ENCODE results near the gene TNFRSF1B.

The TNFRSF1B gene

DNA sequence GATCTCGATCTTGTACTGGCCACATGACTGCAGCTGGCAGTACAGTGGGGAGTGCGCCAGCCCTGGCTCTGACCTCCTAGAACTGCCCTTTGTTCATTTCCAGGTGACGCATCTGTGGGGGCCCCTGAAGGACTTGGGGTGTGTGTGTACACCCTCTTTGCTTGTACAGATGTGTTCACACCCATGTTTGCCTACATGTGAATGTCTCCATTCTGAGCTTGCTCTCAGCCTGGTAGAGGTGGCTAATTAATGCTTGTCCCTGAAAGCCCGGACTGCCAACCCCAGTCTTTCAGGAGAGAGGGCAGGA lies 19.8 kb downstream of the TNFRSF1B start:
- TF ChIP-seq, protein P1, sequence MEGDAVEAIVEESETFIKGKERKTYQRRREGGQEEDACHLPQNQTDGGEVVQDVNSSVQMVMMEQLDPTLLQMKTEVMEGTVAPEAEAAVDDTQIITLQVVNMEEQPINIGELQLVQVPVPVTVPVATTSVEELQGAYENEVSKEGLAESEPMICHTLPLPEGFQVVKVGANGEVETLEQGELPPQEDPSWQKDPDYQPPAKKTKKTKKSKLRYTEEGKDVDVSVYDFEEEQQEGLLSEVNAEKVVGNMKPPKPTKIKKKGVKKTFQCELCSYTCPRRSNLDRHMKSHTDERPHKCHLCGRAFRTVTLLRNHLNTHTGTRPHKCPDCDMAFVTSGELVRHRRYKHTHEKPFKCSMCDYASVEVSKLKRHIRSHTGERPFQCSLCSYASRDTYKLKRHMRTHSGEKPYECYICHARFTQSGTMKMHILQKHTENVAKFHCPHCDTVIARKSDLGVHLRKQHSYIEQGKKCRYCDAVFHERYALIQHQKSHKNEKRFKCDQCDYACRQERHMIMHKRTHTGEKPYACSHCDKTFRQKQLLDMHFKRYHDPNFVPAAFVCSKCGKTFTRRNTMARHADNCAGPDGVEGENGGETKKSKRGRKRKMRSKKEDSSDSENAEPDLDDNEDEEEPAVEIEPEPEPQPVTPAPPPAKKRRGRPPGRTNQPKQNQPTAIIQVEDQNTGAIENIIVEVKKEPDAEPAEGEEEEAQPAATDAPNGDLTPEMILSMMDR (IDR thresholded peaks at IDR 0.05; ENCODE audit: low read length, missing control alignments) = no peak
- H3K4me3 ChIP-seq (replicated peaks; ENCODE audit: low read depth, low read length) = no peak overlapping the region
- DNase-seq (ENCODE audit: low read depth) = no peak

DNA sequence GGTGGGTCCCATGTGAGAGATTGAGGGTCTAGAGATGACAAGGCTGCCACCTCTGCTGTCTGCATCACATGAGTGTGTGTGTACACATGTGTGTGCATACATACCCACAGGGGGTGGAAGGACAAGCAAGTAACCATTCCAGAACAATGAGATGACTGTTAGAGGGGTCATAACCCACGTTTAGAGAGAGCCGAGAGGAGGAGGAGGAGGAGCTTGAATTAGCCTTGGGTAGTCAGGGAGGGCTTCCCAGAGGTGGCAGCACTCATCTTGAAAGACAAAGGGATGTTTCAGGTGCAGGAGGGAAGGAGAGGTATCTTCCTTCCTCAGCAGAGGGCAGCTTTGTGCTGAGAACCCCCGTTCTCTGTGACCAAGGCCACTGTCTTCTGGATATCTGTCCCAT lies 21.3 kb downstream of the TNFRSF1B start:
- TF ChIP-seq, protein P1 (IDR thresholded peaks at IDR 0.05; ENCODE audit: low read length, missing control alignments) = no peak
- no peak for DNase-seq (ENCODE audit: low read depth)
- no peak overlapping the region for H3K4me3 ChIP-seq (replicated peaks; ENCODE audit: low read depth, low read length)

DNA sequence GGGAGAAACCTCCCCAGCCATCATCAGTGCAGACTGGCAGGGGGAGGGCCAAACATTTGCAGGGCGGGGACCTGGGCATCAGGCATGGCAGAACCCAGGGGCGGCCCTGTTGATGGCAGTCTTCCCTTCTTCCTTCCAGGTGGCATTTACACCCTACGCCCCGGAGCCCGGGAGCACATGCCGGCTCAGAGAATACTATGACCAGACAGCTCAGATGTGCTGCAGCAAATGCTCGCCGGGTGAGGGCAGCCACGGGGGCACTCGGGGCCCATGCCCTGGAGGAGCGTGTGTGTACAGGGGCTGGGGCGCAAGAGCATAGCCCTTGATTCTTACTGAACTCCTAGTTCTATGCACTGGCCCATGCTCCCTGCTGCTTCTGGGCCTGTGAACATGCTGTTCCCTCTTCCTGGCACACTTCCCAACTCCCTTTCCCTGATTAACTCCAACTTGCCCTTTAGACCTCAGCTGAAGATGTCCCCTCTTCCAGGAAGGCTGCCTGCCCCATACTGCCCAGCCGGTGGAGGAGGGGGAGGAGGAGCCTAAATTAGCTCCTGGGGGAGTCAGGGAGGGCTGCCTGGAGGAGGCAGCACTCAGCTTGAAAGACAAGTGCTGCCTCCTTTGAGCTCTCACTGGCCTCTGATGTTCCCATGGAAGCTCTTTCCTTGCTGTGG lies 22.0 kb downstream of the TNFRSF1B start:
- H3K4me3 ChIP-seq (replicated peaks; ENCODE audit: low read depth, low read length) = no peak overlapping the region
- DNase-seq (ENCODE audit: low read depth) = no peak
- TF ChIP-seq, protein P1 (IDR thresholded peaks at IDR 0.05; ENCODE audit: low read length, missing control alignments) = no peak

DNA sequence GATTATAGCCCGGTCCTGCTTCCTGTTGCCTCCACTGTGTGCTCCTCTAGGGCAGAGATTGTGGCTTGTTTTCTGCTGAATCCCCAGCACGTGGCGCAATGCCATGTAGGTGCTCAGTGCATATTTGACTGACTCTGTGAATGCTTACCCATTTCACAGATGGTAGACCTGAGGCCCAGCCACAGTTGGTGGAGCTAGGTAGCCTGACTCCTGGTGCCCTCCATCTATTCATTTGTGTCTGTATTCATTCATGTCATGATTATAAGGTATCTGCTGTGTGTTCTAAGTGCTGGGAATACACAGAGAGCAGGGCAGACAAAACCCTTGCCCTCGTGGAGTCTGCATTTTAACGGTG lies 22.5 kb downstream of the TNFRSF1B start:
- H3K4me3 ChIP-seq (replicated peaks; ENCODE audit: low read depth, low read length) = no peak overlapping the region
- DNase-seq (ENCODE audit: low read depth) = no peak
- TF ChIP-seq, protein P1 (IDR thresholded peaks at IDR 0.05; ENCODE audit: low read length, missing control alignments) = no peak

DNA sequence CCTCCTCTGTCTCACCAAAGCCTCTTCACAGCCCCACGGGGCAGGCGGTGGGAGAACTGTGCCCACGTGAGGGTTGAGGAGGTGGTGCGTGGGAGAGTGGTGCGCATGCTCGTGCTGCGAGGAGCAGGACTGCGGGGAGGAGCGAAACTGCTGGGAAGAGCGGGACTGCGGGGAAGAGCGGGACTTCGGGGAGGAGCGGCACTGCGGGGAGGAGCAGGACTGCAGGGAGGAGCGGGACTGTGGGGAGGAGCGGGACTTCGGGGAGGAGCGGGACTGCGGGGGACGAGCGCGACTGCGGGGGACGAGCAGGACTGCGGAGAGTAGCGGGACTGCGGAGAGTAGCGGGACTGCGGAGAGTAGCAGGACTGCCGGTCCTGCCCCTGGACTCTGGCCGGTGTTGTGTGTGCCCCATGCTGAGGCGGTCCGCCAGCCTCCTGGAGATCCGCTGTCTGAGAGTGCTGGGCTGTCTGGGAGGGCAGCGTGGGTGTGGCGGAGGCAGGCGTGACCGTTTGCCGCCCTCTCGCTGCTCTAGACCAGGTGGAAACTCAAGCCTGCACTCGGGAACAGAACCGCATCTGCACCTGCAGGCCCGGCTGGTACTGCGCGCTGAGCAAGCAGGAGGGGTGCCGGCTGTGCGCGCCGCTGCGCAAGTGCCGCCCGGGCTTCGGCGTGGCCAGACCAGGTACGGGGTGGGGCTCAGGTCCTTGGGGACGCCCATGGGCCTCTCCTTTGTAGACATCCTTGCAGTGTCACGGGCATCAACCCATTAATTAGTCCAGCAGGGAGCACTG lies 24.6 kb downstream of the TNFRSF1B start:
- DNase-seq (ENCODE audit: low read depth) = no peak

DNA sequence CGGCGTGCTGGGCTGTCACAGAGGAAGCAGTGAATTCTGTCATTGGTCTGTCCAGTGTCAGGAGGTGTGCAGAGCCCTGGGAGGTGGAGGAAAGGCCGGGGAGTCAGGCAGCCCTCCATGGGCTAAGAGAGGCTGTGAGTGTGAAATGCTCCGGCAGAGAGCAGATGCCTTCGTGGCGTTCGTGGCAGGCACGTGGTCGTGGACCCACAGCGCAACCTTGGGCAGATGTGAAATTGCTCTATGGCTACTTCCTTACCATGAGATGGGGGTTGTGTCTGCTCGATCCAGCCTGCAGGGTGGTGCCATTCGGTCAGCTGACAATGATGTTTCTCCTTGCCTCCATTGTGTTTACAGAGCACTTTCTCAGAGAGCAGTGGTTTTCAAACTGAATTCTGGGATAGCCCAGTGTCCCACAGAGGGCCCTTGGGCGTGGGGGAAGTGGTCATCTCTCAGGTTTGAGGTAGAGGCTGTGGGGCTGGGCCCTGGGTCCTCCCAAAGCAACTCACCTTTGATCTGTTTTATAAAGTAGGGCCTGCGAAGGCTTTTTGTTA lies 27.9 kb downstream of the TNFRSF1B start:
- TF ChIP-seq, protein P1 (IDR thresholded peaks at IDR 0.05; ENCODE audit: low read length, missing control alignments) = no peak
- DNase-seq (ENCODE audit: low read depth) = no peak

More for the DNA sequence above, 24.6 kb downstream of the TNFRSF1B start:
- TF ChIP-seq, protein P1 (IDR thresholded peaks at IDR 0.05; ENCODE audit: low read length, missing control alignments) = no peak
- no peak overlapping the region for H3K4me3 ChIP-seq (replicated peaks; ENCODE audit: low read depth, low read length)

More for the DNA sequence above, 27.9 kb downstream of the TNFRSF1B start:
- no peak overlapping the region for H3K4me3 ChIP-seq (replicated peaks; ENCODE audit: low read depth, low read length)
